Mesendoderm (in vitro differentiated cells): ENCODE measurements around the gene PDZK1IP1.

Source experiments
- DNase-seq: peaks from one replicate; pipeline ENCODE4 v3.0.0; 2013
- H2AK5ac ChIP-seq: 2 replicates; pipeline ENCODE4 v1.6.1; 2013; ENCODE audit warnings: low read length, inconsistent platforms
- H2BK120ac ChIP-seq: 2 replicates; pipeline ENCODE4 v1.6.1; 2013; ENCODE audit warnings: low read depth, mild to moderate bottlenecking, low read length, moderate library complexity, mixed read lengths
- H2BK15ac ChIP-seq: replicated peaks from 2 replicates; pipeline ENCODE4 v1.6.1; 2013; ENCODE audit warnings: low read depth, mild to moderate bottlenecking, moderate library complexity
- H2BK5ac ChIP-seq: 2 replicates; pipeline ENCODE4 v1.6.1; 2013; ENCODE audit warnings: low read length, inconsistent platforms
- H3K18ac ChIP-seq: 2 replicates; pipeline ENCODE4 v1.6.1; 2013; ENCODE audit warnings: mild to moderate bottlenecking, low read length, mixed read lengths
- H3K23ac ChIP-seq: one replicate; pipeline ENCODE4 v1.6.1; 2013; ENCODE audit warnings: low read length
- H3K27ac ChIP-seq: 2 replicates; pipeline ENCODE4 v1.5.1; 2013; ENCODE audit warnings: low read depth, mild to moderate bottlenecking, inconsistent platforms, low read length, moderate library complexity
- H3K27me3 ChIP-seq: 2 replicates; pipeline ENCODE4 v1.6.1; 2013; ENCODE audit warnings: low read length, control low read depth, mild to moderate bottlenecking, inconsistent platforms; ENCODE audit not compliant: insufficient read depth, poor library complexity
- H3K36me3 ChIP-seq: 2 replicates; pipeline ENCODE4 v1.6.1; 2013; ENCODE audit warnings: low read length, inconsistent platforms; ENCODE audit not compliant: control insufficient read depth, insufficient read depth
- H3K4ac ChIP-seq: one replicate; pipeline ENCODE4 v1.6.1; 2013; ENCODE audit warnings: low read depth, mild to moderate bottlenecking, low read length, moderate library complexity
- H3K4me1 ChIP-seq: 2 replicates; pipeline ENCODE4 v1.6.1; 2013; ENCODE audit warnings: low read depth, low read length, inconsistent platforms; ENCODE audit not compliant: control insufficient read depth
- H3K4me2 ChIP-seq: 2 replicates; pipeline ENCODE4 v1.6.1; 2013; ENCODE audit warnings: low read length
- H3K4me3 ChIP-seq: 2 replicates; pipeline ENCODE4 v1.5.1; 2013; ENCODE audit warnings: mild to moderate bottlenecking, low read length
- H3K56ac ChIP-seq: one replicate; pipeline ENCODE4 v1.6.1; 2013; ENCODE audit warnings: low read length
- H3K79me1 ChIP-seq: 2 replicates; pipeline ENCODE4 v1.6.1; 2013; ENCODE audit warnings: low read length, inconsistent platforms
- H3K79me2 ChIP-seq: 2 replicates; pipeline ENCODE4 v1.6.1; 2013; ENCODE audit warnings: mild to moderate bottlenecking, low read length; ENCODE audit not compliant: control insufficient read depth, insufficient read depth
- H3K9ac ChIP-seq: 2 replicates; pipeline ENCODE4 v1.6.1; 2013; ENCODE audit warnings: low read length, inconsistent platforms
- H4K5ac ChIP-seq: one replicate; pipeline ENCODE4 v1.6.1; 2013; ENCODE audit warnings: low read length
- H4K8ac ChIP-seq: one replicate; pipeline ENCODE4 v1.6.1; 2013; ENCODE audit warnings: low read depth, mild to moderate bottlenecking, control low read depth, low read length, moderate library complexity
- WGBS: extraction: QIAGEN DNeasy Blood & Tissue Kit; methylation state at CpG from one replicate; pipeline ENCODE4 v1.1.7; 2013; ENCODE audit warnings: low lambda C conversion rate, missing lambda C conversion rate; ENCODE audit not compliant: insufficient coverage; ENCODE audit errors: extremely low coverage; 5-methylcytosine and 5-hydroxymethylcytosine counted together

Gene PDZK1IP1

DNA sequence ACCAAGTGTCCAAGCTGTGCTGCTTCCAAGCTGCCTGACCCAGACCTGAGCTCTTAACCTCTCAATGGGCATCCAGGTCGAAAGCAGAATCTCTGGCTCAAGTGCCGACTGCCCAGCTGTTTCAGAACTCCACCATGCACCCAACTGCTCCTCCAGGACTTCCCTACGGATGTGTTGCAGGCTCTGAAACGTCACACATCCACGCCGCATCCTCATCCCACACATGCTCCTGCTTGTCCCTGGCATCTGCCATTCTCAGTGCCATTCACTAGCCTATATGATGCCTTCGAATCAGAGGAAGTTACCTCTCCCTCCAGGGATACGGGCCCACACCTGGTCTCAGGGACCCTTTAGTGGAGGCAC, 11.2 kb downstream of the PDZK1IP1 start:
- DNase-seq = no peak
- Histone ChIP-seq H3K36me3 (no peaks in the 10 kb centered on the region), H3K27ac (no peak overlapping the region), H3K9ac (peak overlapping the region; percentile 34), H3K4me1 (peaks cover 3% of the 10 kb centered on the region), H3K4me2 (peak overlapping the region; percentile 48), H3K23ac (no peak overlapping the region), H2AK5ac (peak overlapping the region; percentile 92), H4K5ac (peak overlapping the region; percentile 98), H3K79me1 (no peaks in the 10 kb centered on the region), H4K8ac (no peak overlapping the region), H2BK5ac (no peak overlapping the region), H3K4ac (peak overlapping the region; percentile 10), H3K27me3 (no peaks in the 10 kb centered on the region), H3K18ac (no peak overlapping the region), H3K56ac (peak overlapping the region; percentile 88), H2BK120ac (no peak overlapping the region), H3K4me3 (no peak overlapping the region), H3K79me2 (no peaks in the 10 kb centered on the region), H2BK15ac (no peak overlapping the region)
- no CpG with 5 or more reads among the region's 8 CpGs for WGBS

DNA sequence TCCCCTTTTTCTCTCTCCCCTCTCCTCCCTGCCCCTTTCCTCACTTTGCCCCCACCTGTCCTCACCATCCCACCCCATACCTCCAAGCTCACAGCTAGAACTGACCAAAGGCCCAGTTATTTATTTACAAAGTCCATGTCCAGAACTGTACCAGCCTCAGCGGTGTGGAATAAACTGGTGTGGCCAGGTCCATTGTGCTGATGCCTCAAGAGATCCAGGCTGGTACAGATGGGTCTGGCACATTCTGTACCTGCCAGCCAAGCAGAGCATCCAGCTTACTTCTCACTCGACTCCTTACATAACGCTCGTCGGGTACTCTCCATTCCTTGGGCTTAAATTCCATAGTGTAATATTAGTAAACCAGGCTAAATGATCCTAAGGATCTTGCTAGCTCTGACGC, 11.8 kb downstream of the PDZK1IP1 start:
- Histone ChIP-seq H3K4me2 (no peak overlapping the region), H4K5ac (no peak overlapping the region)

DNA sequence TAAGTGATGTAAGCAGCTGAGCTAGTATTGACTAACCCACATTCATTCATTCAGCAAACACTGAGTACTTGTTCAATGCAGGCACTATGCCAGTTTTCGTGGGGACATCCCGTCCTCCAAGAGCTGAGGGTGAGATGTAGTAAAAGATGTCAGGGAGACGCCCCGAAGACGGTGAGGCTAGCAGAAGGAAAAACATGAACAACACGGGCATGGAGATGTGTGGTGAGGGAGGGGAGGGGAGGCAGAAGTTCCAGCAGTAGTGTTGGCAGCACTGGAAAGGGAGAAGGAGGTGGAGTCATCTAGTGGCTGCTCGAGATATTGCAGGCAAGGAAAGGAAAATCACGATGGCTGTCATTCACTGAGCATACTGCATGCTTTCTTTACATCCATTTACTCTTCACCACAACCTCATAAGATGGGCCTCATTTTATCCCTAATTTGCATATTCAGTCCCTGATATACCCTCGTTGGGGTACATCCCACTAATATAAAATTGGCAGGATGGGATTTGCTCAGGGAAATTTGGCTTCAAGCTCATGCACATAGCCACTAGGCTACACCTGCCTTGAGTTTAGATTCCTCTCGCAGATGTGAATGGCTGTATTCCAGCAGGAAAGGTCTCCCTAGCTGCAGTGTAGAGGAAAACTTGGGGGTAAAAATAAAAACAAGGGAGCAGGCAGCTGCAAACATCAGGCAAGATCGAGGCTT, 14.5 kb downstream of the PDZK1IP1 start:
- no peak overlapping the region for H3K27ac ChIP-seq
- H3K4me3 ChIP-seq = no peak overlapping the region
- H4K5ac ChIP-seq = no peak overlapping the region
- H3K18ac ChIP-seq = no peak overlapping the region
- H3K56ac ChIP-seq = no peak overlapping the region
- no peaks in the 10 kb centered on the region for H3K79me2 ChIP-seq
- no peak overlapping the region for H3K23ac ChIP-seq
- no peak overlapping the region for H3K4me2 ChIP-seq
- H2BK120ac ChIP-seq = no peak overlapping the region
- H4K8ac ChIP-seq = no peak overlapping the region
- no peak overlapping the region for H2BK5ac ChIP-seq
- no peaks in the 10 kb centered on the region for H3K79me1 ChIP-seq
- no peak overlapping the region for H2AK5ac ChIP-seq
- no peak overlapping the region for H3K9ac ChIP-seq
- peaks cover 3% of the 10 kb centered on the region for H3K4me1 ChIP-seq
- DNase-seq = peak; percentile 80
- no peaks in the 10 kb centered on the region for H3K36me3 ChIP-seq
- no peak overlapping the region for H3K4ac ChIP-seq
- no peak overlapping the region for H2BK15ac ChIP-seq
- WGBS = no CpG with 5 or more reads among the region's 11 CpGs
- H3K27me3 ChIP-seq = no peaks in the 10 kb centered on the region

More for the DNA sequence above, 11.8 kb downstream of the PDZK1IP1 start:
- Histone ChIP-seq H3K4me3 (no peak overlapping the region), H3K4me1 (peaks cover 3% of the 10 kb centered on the region), H3K79me1 (no peaks in the 10 kb centered on the region), H2BK120ac (no peak overlapping the region), H3K9ac (no peak overlapping the region), H3K4ac (no peak overlapping the region), H3K27ac (no peak overlapping the region), H4K8ac (no peak overlapping the region), H2BK15ac (no peak overlapping the region), H3K36me3 (no peaks in the 10 kb centered on the region), H2AK5ac (no peak overlapping the region), H3K23ac (no peak overlapping the region), H3K18ac (no peak overlapping the region), H3K56ac (no peak overlapping the region), H3K27me3 (no peaks in the 10 kb centered on the region), H3K79me2 (no peaks in the 10 kb centered on the region), H2BK5ac (no peak overlapping the region)
- WGBS = no CpG with 5 or more reads among the region's 6 CpGs
- DNase-seq = no peak

DNA sequence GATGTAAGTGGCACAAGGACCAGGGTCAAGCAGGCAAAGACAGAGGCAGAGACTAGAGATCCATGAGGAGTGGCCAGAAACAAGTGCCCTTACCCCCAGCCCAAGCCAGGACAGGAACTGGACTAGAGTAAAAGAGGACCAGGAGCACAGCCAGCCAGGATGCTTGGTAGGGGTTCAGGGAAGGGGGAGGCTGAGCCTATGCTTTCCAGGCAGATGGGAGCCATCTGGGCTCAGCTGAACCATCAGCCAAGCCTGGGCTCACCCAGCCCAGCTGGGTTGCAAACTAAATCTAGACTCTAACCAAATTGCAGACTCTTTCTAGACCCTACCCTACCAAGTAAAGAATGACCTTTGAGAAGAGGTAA, 15.2 kb downstream of the PDZK1IP1 start:
- H3K4ac ChIP-seq = no peak overlapping the region

DNA sequence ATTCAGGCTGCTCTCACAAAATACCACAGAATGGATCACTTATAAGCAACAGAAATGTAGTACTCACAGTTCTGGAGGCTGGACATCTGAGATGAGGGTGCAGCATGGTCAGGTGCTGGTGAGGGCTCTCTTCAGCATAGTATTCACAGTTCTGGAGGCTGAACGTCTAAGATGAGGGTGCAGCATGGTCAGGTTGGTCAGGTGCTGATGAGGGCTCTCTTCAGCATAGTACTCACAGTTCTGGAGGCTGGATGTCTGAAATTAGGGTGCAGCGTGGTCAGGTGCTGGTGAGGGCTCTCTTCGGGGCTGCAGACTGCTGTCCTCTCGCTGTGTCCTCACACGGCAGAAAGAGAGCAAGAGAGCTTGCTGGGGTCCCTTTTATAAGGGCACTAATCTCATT, 17.1 kb downstream of the PDZK1IP1 start:
- H3K4me2 ChIP-seq = no peak overlapping the region
- no peaks in the 10 kb centered on the region for H3K79me2 ChIP-seq
- no peak overlapping the region for H2AK5ac ChIP-seq
- no peak overlapping the region for H2BK5ac ChIP-seq
- H3K56ac ChIP-seq = no peak overlapping the region
- no peaks in the 10 kb centered on the region for H3K36me3 ChIP-seq
- no peaks in the 10 kb centered on the region for H3K4me1 ChIP-seq
- H4K5ac ChIP-seq = no peak overlapping the region
- no peaks in the 10 kb centered on the region for H3K27me3 ChIP-seq
- H4K8ac ChIP-seq = no peak overlapping the region
- H3K79me1 ChIP-seq = no peaks in the 10 kb centered on the region
- DNase-seq = no peak
- H3K18ac ChIP-seq = no peak overlapping the region
- no peak overlapping the region for H3K23ac ChIP-seq
- H2BK120ac ChIP-seq = no peak overlapping the region
- no peak overlapping the region for H3K27ac ChIP-seq
- H3K9ac ChIP-seq = no peak overlapping the region
- no peak overlapping the region for H3K4ac ChIP-seq
- no peak overlapping the region for H3K4me3 ChIP-seq
- no CpG with 5 or more reads among the region's 5 CpGs for WGBS
- no peak overlapping the region for H2BK15ac ChIP-seq

More for the DNA sequence above, 15.2 kb downstream of the PDZK1IP1 start:
- H2AK5ac ChIP-seq = no peak overlapping the region
- no peaks in the 10 kb centered on the region for H3K79me2 ChIP-seq
- H3K9ac ChIP-seq = no peak overlapping the region
- no peak overlapping the region for H2BK5ac ChIP-seq
- no peak overlapping the region for H4K5ac ChIP-seq
- no peak overlapping the region for H2BK15ac ChIP-seq
- DNase-seq = no peak
- H4K8ac ChIP-seq = no peak overlapping the region
- no peaks in the 10 kb centered on the region for H3K79me1 ChIP-seq
- no peaks in the 10 kb centered on the region for H3K36me3 ChIP-seq
- peaks cover 3% of the 10 kb centered on the region for H3K4me1 ChIP-seq
- no peak overlapping the region for H3K4me2 ChIP-seq
- H3K27ac ChIP-seq = no peak overlapping the region
- no peak overlapping the region for H3K4me3 ChIP-seq
- no peak overlapping the region for H3K18ac ChIP-seq
- no peak overlapping the region for H2BK120ac ChIP-seq
- no peak overlapping the region for H3K56ac ChIP-seq
- H3K27me3 ChIP-seq = no peaks in the 10 kb centered on the region
- H3K23ac ChIP-seq = no peak overlapping the region

DNA sequence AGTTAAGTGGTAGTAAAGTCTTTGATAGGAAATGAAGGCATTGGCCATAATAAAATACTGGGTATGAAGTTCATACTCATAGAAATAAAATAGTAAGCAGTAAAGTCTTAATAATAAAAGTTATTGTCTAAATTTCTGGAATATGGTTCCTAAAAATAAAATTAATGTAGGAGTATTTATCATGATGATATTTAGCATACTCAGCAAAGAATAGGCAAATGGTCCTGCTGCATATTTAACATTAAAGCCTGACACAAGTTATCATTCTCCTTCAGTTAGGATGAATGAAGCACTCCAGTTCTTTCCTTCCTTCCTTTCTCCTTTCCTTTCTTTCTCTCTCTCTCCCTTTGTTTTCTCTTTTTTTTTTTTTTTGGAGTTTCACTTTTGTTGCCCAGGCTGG, 25.3 kb downstream of the PDZK1IP1 start:
- H3K23ac ChIP-seq = no peak overlapping the region
- no peak overlapping the region for H3K56ac ChIP-seq
- no peak for DNase-seq
- H2BK5ac ChIP-seq = no peak overlapping the region
- no peak overlapping the region for H4K8ac ChIP-seq
- H3K4me3 ChIP-seq = no peak overlapping the region
- no peak overlapping the region for H2BK120ac ChIP-seq
- no peak overlapping the region for H3K9ac ChIP-seq
- no peak overlapping the region for H2BK15ac ChIP-seq
- no peak overlapping the region for H3K18ac ChIP-seq
- H3K4ac ChIP-seq = no peak overlapping the region
- no peaks in the 10 kb centered on the region for H3K4me1 ChIP-seq
- H3K36me3 ChIP-seq = no peaks in the 10 kb centered on the region
- no peaks in the 10 kb centered on the region for H3K79me2 ChIP-seq
- no peak overlapping the region for H4K5ac ChIP-seq
- H3K4me2 ChIP-seq = no peak overlapping the region
- no peaks in the 10 kb centered on the region for H3K27me3 ChIP-seq
- H3K27ac ChIP-seq = no peak overlapping the region
- H2AK5ac ChIP-seq = no peak overlapping the region
- H3K79me1 ChIP-seq = no peaks in the 10 kb centered on the region
